ENCODE measurements around the gene LAPTM5.

LAPTM5 gene

GRCh38 chr1:30786264-30786991, 28.9 kb upstream of the LAPTM5 start:
- no peak for DNase-seq

DNA sequence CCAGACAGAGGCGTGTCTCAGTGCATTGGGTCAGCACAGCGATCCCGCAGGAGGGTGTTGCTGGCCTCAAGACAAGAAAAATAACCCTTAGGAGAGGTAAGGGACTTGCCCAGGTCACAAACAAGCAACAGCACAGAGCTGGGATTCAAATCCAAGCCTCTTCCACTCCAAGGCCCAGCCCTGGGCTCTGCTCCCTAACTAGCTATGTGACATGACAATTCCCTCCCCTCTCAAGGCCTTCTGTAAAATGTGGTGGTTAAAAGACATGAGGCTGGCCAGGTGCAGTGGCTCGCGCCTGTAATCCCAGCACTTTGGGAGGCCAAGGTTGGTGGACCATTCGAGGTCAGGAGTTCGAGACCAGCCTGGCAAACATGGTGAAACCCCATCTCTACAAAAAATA, 28.1 kb upstream of the LAPTM5 start:
- no peak for DNase-seq

GRCh38 chr1:30785181-30785580, 27.6 kb upstream of the LAPTM5 start:
- DNase-seq, result no peak

DNA sequence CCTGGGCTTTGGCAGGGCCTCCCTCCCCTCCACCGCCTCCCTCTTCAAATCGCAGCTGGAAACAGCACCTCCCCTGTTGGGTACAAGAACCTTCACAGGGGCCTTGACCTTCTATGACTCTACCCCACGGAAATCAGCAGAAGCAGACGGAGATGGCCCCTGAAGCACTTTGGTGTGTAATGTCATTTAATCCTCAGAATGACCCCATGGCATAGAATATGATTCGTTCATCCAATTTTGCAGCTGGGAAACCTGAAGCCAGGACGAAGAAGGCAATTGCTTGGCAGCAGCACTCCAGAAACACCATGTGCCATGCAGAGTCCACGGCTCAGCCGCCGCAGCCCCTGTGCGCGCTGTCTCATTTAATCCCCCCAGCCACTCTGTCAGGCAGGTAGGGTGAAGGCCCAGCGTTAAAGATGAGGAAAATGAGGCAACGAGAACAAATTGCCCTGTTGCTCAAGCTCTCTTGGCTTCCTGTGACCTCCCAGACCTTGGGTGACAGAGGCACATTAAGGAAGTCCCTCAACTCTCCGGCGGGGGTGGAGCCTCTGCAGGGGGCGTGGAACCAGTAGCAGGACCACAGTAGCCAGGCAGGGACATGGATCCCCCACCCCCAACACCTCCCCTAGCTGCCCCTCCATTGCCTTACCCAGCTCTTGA, 25.8 kb upstream of the LAPTM5 start:
- no peak for DNase-seq

GRCh38 chr1:30782361-30783255, 25.0 kb upstream of the LAPTM5 start:
- peak; percentile 68 to 79 for DNase-seq

DNA sequence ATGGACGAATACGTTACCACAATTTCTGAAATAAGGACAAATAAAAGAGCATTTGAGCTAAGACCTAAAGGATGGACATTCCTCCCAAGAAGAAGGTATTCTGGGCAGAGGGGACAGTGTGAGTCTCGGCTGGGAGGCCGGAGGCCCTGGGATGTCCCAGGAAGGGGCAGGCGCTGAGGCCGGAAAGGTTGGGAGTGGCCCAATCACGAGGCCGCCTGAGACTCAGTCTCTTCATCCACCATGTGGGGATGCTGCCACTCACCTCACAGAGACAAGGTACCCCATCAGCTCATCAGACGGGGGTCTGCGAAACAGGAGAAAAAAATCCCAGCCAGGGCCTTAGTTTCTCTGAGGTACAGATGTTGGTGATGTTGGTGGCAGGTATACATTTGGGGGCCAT, 24.3 kb upstream of the LAPTM5 start:
- no peak for DNase-seq

DNA sequence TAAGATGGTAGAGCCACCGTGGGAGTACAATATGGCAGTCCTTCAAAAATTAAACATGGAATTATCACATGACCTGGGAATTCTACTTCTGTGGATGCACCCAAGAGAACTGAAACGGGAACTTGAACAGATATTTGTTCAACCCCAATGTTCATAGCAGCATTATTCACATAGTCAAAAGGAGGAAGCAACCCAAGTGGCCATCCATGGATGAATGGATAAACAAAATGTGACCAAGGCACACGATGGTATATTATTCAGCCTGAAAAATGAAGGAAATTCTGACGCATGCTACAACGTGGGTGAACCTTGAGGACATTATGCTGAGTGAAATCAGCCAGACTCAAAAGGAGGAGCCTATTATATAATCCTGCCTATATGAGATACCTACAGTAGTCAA, 22.8 kb upstream of the LAPTM5 start:
- no peak for DNase-seq

- peak; percentile 84 to 94 for DNase-seq
Observed at GRCh38 chr1:30779294-30780071, 21.9 kb upstream of the LAPTM5 start.

DNA sequence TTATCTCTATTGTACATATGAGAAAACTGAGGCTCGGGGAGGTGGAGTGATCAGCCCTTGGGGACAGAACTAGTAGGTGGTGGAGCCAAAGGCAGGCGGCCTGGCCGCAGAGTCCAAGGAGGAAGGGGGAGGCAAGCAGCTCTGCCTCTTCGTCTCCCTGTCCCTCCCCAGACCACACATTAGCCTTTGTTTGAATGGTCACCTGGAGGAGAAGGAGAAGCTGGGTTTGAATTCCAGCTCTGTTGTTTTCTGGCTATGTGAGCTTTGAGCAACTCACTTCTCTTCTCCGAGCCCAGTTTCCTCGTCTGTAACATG, 21.4 kb upstream of the LAPTM5 start:
- no peak for DNase-seq

GRCh38 chr1:30778154-30778978, 20.8 kb upstream of the LAPTM5 start:
- no peak for DNase-seq

- no peak for DNase-seq
Observed at GRCh38 chr1:30777904-30778153, 20.3 kb upstream of the LAPTM5 start.

DNA sequence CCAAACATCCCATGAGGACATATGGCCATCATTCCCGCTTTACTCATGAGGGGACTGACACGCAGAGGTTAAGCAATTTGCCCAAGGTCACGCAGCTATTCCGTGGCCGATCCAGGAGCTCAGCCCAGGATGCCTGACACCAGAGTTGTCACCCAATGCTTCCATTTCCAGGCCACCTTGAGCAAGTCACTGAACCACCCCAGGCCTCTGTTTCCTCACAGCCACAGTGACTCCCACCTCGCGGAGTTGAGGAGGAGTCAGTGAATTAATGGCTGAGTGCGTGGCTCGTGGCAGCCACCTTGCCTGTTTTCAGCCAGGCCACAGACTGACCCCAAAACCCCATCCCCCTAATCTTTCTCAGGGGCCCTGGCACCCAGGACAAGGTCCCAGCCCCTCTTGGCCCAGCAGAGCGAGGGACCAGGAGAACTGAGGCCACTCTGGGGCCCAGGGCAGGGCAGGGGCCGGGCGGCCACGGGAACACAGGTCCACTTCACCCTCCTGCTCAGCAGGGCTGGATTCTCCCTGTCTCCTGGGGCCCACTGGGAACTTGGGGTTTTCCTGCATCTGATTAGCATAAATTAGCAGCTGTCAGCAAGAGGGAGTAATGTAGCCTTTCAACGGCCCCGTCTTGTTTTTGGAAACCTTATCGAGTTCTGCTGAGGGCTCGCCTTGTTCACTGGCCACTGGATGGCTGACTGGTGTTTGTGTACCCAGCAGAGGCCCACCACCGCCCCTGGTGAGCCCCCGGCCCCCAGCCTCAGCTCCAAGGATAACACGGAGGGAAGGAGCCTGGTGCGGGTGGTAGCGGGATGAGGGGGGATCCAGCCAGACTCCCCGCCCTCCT, 19.7 kb upstream of the LAPTM5 start:
- no peak for DNase-seq

GRCh38 chr1:30776097-30777059, 18.8 kb upstream of the LAPTM5 start:
- DNase-seq, result no peak

DNA sequence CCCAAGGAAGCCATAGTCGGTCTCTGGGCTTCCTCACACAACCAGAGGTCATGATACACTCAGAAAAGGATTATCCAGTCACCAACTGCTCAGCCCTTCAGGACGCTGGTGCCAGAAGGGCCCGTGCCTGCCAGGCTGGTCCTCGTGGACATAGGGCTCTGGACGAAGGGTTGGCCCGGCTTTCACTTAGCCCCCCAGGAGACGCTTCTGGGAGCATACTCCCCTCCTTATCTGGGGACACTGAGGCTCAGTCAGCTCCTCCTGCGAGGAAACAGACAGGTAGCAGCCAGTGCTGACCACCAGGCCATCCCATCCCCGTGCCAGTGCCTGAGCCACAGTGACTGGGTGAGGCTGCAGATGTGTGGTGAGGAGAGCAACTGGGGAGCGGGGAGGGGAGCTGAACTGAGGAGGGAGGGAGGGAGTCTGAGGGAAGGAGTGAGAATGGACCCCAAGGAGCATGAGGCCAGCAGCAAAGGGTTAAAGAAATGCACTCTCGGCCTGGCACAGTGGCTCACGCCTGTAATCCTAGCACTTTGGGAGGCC, 17.9 kb upstream of the LAPTM5 start:
- no peak for DNase-seq

- no peak for DNase-seq
Observed at GRCh38 chr1:30774550-30775432, 17.2 kb upstream of the LAPTM5 start.

DNA sequence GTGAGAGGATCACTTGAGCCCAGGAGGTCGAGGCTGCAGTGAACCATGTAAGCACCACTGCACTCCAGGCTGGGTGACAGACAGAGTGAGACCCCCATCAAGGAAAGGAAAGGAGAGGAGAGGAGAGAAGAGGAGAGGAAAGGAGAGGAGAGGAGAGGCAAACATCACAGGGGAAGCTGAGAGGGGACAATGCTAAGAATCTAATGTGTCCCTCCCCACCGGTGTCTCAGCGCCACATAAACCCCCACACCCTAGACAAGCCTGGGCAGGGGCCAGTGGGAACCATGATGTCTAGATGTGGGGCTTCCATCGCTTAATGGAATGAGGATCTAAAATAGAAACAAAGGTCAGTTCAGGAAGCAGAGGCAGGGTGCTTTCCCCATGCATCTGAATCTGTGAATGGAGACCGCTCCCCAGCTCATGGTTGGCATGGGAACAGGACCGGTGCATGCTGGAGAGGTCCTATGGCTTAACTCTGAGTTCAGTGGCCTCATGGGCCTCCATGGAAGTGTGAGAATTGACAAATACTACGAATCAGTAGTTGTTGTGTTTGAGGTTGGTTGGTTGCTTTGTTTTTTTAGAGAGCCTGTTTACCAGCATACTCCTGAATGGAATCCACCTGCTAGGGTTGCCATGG, 16.3 kb upstream of the LAPTM5 start:
- DNase-seq, result no peak

DNA sequence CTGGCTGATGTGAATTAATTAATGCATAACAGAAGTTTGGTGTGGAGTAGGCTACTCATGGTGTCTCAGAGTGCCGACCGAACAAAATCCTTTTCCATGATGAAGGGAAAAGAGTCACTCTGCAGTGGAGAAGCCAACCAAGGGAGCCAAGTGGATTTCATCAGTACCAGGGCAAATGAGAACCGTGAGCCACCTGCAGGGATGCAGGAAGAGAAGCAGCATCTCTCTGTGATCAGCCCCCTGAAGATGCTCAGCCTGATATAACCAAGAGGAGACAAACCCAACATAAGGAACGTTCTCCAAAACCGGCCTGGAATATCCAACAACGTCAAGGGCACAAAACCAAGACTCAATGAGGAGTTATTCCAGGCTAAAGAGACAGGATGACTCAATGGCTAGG, 13.4 kb upstream of the LAPTM5 start:
- DNase-seq, result no peak

DNA sequence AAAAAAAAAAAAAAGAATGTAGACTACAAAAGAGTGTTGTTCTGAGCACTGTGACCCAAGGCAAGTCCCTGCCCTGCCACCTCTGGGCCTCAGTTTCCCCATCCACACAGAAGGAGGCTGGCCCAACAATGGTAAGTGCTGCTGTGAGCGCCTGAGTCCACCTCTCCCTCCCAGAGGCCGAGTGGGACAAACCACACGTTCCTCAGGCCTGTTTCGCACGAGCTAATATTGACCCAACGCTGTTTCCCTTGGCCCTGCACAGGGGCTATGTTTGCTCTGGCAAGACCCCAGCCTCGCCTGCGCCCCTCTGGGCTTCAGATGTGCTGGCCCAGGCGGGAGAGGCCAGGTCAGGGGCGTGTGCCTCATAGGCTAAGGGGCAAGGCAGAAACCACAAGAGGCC, 12.6 kb upstream of the LAPTM5 start:
- DNase-seq, result no peak

Measured in activated CD4-positive, alpha-beta T cell treated with anti-CD3 and anti-CD28 coated beads for 4 hours (primary cell).